Measurements from ENCODE around the gene PEMT. TPM values are rescaled to one million over a fixed set of nuclear protein-coding genes. Genes with fewer than 3 reads are reported as not detected.

Gene PEMT
- total RNA-seq, 1 donor from 2014 or later = 31.1 TPM

DNA sequence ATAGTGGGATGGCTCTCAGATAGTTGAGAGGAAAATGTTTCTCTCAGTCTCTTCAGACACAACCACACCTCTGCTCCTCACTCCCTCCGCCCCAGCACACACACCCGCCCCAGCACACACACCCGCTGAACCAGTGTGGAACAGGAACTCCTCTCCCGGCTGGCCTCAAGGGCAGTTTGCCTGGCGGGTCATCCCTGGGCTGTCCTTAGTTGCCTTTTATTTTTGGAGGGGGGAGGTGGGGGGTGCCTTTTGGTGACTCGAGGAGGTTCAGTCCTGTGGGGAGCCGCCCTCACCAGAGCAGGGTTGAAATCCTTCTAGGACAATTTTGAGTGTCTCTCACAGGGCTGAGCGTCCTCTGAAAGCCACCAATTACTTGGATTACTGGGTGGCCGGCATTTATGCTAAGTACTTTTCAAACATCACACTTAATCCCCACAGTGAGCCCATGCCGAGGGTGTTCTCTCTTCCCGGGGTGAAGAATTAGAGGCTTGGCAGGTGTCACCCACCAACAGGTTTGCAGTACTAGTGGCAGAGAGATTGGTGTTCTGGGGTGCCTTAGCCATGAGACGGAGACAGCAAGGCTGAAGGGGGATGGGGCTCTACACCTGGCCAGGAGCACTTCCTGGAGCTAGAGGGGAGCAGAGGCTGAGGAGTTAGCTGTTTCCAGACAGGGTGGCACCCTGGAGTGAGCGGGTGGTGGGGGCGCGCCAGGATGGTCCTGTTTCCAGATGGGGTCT lies 98.1 kb downstream of the PEMT start:
- Mint-ChIP-seq H3K27ac (ENCODE audit: unreplicated experiment) (no peak overlapping the region), H3K4me1 (ENCODE audit: low read depth) (peaks cover 12% of the 10 kb centered on the region), H3K9me3 (ENCODE audit: low read depth) (no peaks in the 10 kb centered on the region), H3K27me3 (ENCODE audit: low read depth) (peaks cover 2% of the 10 kb centered on the region), H3K4me3 (ENCODE audit: unreplicated experiment) (no peak overlapping the region), H3K36me3 (ENCODE audit: low read depth) (peaks cover 5% of the 10 kb centered on the region)
- DNase-seq (ENCODE audit: low spot score) = no peak
- TF ChIP-seq, protein P1, sequence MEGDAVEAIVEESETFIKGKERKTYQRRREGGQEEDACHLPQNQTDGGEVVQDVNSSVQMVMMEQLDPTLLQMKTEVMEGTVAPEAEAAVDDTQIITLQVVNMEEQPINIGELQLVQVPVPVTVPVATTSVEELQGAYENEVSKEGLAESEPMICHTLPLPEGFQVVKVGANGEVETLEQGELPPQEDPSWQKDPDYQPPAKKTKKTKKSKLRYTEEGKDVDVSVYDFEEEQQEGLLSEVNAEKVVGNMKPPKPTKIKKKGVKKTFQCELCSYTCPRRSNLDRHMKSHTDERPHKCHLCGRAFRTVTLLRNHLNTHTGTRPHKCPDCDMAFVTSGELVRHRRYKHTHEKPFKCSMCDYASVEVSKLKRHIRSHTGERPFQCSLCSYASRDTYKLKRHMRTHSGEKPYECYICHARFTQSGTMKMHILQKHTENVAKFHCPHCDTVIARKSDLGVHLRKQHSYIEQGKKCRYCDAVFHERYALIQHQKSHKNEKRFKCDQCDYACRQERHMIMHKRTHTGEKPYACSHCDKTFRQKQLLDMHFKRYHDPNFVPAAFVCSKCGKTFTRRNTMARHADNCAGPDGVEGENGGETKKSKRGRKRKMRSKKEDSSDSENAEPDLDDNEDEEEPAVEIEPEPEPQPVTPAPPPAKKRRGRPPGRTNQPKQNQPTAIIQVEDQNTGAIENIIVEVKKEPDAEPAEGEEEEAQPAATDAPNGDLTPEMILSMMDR (IDR thresholded peaks at IDR 0.05) = no peak

DNA sequence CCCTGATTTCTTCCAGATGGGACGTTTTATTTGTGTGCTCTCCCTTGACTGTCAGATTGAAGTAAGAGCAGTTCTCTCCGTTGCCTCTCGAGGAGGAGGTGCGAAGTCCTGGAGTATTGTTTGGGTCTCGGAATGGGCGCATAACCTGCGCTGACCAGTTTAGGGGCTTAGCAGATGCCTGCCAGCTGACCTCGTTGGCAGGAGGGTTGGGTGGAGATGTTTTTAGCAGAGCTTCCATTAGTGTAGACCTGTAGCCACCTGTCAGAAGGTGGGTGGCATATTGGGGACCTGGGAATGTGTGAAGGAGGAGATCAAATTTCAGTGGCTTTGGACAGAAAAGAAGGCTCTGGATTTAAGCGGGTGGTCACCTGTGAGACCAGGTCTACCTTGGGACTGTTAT lies 98.9 kb downstream of the PEMT start:
- H3K9me3 Mint-ChIP-seq (ENCODE audit: low read depth) = no peaks in the 10 kb centered on the region
- H3K36me3 Mint-ChIP-seq (ENCODE audit: low read depth) = peaks cover 10% of the 10 kb centered on the region
- peaks cover 2% of the 10 kb centered on the region for H3K27me3 Mint-ChIP-seq (ENCODE audit: low read depth)
- H3K27ac Mint-ChIP-seq (ENCODE audit: unreplicated experiment) = no peak overlapping the region
- TF ChIP-seq, protein P1 (IDR thresholded peaks at IDR 0.05) = no peak
- H3K4me3 Mint-ChIP-seq (ENCODE audit: unreplicated experiment) = no peak overlapping the region
- H3K4me1 Mint-ChIP-seq (ENCODE audit: low read depth) = peaks cover 12% of the 10 kb centered on the region
- no peak for DNase-seq (ENCODE audit: low spot score)

DNA sequence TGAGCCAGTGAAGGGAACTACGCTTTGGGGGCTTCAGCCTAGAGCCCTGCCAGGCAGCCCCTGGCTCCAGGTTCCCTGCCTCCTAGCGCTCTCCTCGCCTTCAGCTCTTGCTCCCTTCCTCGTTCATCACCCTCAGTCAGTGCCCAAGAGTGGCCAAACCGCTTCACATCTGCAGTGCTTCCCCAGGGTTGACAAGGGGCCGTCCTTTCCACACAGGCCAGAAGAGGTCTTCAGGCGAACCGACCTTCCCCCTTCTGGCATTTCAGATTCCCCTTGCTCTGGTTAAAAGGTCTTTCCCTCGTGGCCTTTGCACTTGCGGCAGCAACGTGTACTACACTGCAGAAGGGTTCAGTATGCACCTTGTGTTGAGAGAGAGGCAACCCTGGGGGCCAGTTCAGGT lies 99.4 kb downstream of the PEMT start:
- H3K27me3 Mint-ChIP-seq (ENCODE audit: low read depth) = peaks cover 2% of the 10 kb centered on the region
- no peak overlapping the region for H3K27ac Mint-ChIP-seq (ENCODE audit: unreplicated experiment)
- DNase-seq (ENCODE audit: low spot score) = no peak
- no peaks in the 10 kb centered on the region for H3K9me3 Mint-ChIP-seq (ENCODE audit: low read depth)
- TF ChIP-seq, protein P1 (IDR thresholded peaks at IDR 0.05) = no peak
- peaks cover 12% of the 10 kb centered on the region for H3K4me1 Mint-ChIP-seq (ENCODE audit: low read depth)
- no peak overlapping the region for H3K4me3 Mint-ChIP-seq (ENCODE audit: unreplicated experiment)
- H3K36me3 Mint-ChIP-seq (ENCODE audit: low read depth) = peaks cover 13% of the 10 kb centered on the region

DNA sequence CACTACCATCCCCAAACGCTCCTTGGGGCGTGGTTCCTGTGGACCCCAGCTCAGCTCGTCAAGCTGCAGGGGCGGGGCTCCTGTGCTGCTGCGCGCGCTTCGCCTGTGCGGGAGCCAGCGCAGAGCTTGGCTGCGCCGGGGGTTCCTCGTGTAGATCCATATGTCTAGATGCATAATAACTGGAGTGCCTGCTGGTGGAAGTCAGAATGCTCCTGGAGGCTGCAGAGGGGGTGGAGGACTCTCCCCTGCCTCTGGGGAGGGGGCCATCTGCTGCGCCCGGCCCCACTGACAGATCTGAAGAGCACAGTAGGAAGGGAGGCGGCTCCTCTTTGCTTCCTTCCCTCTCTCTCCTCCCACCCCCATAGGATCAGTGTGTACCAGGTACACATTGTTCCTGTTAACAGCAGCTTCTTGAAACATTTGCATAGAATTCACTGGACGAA lies 99.9 kb downstream of the PEMT start:
- peaks cover 13% of the 10 kb centered on the region for H3K36me3 Mint-ChIP-seq (ENCODE audit: low read depth)
- no peak overlapping the region for H3K4me3 Mint-ChIP-seq (ENCODE audit: unreplicated experiment)
- no peak for DNase-seq (ENCODE audit: low spot score)

DNA sequence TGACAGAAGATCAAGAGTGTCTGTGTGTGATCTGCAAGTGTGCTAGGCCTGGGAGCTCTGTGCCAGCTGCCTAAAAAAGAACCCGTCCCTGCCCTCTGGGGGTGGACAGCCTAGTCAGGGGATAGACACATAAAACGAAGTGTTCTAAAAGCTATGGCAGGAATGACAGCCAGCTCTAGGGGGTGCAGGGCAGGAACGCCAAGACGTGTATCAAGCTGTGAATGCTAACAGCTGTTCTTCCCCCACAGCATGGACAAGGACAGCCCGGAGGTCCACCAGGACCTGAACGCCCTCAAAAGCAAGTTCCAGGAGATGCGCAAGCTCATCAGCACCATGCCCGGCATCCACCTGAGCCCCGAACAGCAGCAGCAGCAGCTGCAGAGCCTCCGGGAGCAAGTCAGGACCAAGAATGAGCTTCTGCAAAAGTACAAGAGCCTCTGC lies 100.5 kb downstream of the PEMT start:
- peaks cover 2% of the 10 kb centered on the region for H3K27me3 Mint-ChIP-seq (ENCODE audit: low read depth)
- H3K27ac Mint-ChIP-seq (ENCODE audit: unreplicated experiment) = no peak overlapping the region
- peaks cover 13% of the 10 kb centered on the region for H3K36me3 Mint-ChIP-seq (ENCODE audit: low read depth)
- TF ChIP-seq, protein P1 (IDR thresholded peaks at IDR 0.05) = no peak
- no peak overlapping the region for H3K4me3 Mint-ChIP-seq (ENCODE audit: unreplicated experiment)
- H3K4me1 Mint-ChIP-seq (ENCODE audit: low read depth) = peaks cover 12% of the 10 kb centered on the region
- no peak for DNase-seq (ENCODE audit: low spot score)
- H3K9me3 Mint-ChIP-seq (ENCODE audit: low read depth) = no peaks in the 10 kb centered on the region

More for the DNA sequence above, 99.9 kb downstream of the PEMT start:
- Mint-ChIP-seq H3K9me3 (ENCODE audit: low read depth) (no peaks in the 10 kb centered on the region), H3K27ac (ENCODE audit: unreplicated experiment) (no peak overlapping the region), H3K27me3 (ENCODE audit: low read depth) (peaks cover 2% of the 10 kb centered on the region), H3K4me1 (ENCODE audit: low read depth) (peaks cover 12% of the 10 kb centered on the region)
- TF ChIP-seq, protein P1 (IDR thresholded peaks at IDR 0.05) = no peak

Data from chondrocyte (in vitro differentiated cells).